ENCODE data around the gene CNOT4.
"Not testable (repeated sequence)": the region's sequence is repeated elsewhere in the genome, so short reads cannot be mapped to it uniquely, and the experiment has no call there.

The CNOT4 gene

DNA sequence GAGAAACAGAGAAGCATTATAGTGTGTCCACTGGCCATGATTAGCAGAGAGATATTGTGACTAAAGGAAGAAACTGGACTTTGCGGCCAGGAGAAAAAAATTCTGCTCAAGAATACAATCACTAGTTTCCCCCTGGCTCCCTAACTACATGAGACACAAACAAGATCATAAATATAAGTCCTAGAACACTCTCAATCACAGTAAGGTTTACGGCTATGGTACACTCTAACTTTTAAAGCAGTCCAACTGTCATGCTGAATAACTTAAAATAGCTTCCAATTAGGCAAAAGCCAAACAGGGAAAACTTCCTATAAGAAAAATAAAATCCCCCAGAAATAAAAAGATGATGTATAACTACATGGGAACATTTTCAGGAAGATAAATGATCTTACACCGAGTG lies 144.2 kb downstream of the CNOT4 start:
- DNase-seq (ENCODE audit: low read depth in 3 of 3): no peak

DNA sequence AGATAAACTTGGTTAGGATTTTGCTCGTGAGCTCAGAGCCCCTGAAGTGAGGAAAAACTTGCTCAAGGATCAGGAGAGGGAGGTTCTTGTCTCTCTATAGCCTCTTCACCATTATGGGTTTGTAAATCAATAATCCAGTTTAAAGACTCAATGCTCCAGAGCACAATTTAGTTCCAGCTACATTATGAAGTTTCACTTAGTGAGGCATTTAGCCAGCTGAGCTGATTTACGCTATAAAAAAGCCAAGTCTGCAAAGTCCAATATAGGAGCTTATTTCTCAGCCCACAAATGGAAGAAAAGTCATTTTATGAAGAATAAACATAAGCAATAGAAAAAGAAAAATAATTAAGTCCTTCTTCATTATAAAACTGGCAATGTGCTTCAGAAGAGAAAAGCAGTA lies 145.7 kb downstream of the CNOT4 start:
- no peak for DNase-seq (ENCODE audit: low read depth in 3 of 3)

GRCh38 chr7:135362871-135363270 lies 147.0 kb downstream of the CNOT4 start:
- no peak for DNase-seq (ENCODE audit: low read depth in 3 of 3)

- DNase-seq (ENCODE audit: low read depth in 3 of 3): no peak
Observed at GRCh38 chr7:135361788-135362187, 148.1 kb downstream of the CNOT4 start.

- no peak for DNase-seq (ENCODE audit: low read depth in 3 of 3)
Observed at GRCh38 chr7:135359615-135360014, 150.3 kb downstream of the CNOT4 start.

GRCh38 chr7:135355377-135356048 lies 154.4 kb downstream of the CNOT4 start:
- no peak for DNase-seq (ENCODE audit: low read depth in 3 of 3)

DNA sequence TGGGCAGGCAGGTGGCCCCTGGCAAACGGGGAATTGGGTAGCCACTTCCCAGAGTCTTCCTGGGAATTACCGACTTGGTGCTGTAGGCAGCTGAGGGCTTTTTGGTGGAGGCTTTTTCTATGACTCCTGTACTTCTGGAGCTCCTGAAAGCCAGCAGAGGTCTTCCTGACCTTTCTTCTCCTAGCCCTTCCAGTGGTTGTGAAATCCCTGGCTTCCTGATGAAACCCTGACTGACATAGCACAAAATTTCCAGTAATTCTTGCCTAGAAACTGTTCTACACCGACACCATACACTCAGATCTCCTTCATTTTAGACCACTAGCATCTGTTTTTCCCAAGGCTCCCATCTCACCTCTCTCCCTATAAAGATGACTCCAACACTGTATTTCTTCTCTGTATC lies 156.1 kb downstream of the CNOT4 start:
- DNase-seq (ENCODE audit: low read depth in 3 of 3): no peak

GRCh38 chr7:135352285-135352684 lies 157.6 kb downstream of the CNOT4 start:
- no peak for DNase-seq (ENCODE audit: low read depth in 3 of 3)

DNA sequence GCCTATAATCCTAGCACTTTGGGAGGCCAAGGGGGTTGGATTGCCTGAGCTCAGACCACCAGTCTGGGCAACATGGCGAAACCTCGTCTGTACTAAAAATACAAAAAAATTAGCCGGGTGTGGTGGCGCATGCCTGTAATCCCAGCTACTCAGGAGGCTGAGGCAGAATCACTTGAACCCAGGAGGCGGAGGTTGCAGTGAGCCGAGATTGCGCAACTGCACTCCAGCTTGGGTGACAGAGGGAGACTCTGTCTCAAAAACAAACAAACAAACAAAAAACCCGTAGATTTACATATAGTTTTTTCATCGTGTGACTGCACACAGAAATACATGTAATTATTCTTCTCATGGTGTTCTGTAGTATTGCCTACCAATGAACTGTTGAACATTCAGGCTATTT lies 158.8 kb downstream of the CNOT4 start:
- DNase-seq (ENCODE audit: low read depth in 3 of 3): not testable (repeated sequence)

GRCh38 chr7:135349746-135350145 lies 160.2 kb downstream of the CNOT4 start:
- DNase-seq (ENCODE audit: low read depth in 3 of 3): no peak

DNA sequence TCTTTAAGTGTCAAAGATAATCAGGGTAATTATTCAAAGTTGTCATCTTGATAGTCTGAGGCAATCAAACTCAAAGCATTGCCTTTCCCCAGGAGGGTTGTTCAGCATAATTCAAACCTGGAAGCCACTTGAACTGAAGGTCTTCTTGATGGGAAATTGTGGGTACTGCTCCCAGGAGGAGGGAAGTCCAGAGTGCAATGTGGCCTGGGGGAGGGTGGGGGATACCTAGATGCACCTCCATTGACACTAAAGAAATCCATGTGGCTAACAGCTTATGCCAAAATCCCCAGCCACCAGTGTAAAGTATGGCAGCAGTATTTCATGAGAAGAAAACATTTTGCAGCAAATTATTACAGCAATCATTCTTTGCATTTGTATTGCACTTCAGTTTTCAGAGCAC lies 161.4 kb downstream of the CNOT4 start:
- DNase-seq (ENCODE audit: low read depth in 3 of 3): no peak

DNA sequence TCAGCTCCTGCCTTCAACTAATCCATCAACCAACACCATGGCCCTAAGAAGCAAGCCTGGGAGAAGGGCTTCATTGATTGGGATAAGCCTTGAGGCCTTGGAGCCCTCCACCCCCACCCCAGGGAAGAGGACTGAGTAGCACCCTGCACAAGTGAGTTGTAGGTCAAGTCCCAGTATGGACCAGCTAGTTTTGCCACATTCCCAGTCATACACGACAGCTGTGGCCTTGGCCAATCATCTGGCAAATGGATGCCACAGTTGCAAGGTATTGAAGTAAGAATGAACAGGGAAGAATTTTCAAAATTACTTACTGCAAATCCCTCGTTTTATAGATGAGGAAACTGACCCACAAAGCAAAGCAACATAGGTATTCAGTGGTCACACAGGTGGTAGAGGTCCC lies 166.5 kb downstream of the CNOT4 start:
- DNase-seq (ENCODE audit: low read depth in 3 of 3): no peak

DNA sequence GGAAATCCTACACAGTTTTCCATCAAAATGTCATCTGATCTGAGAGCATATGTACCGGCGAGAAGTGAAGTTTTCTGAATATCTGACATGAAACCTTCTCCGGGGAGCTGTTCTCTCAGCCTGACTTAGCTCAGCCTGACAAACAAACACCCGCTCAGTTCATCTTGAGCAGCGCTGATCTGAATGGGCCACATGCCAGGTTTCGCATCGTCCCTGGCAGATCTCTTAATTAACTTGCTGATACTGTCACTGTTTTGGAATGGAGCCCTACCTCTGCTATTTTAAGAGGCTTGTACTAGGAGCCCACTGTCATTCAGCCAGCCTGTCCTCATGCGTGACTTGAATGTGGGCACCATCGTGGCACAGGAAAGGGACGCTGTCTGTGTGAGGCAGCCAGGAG lies 167.0 kb downstream of the CNOT4 start:
- no peak for DNase-seq (ENCODE audit: low read depth in 3 of 3)

- DNase-seq (ENCODE audit: low read depth in 3 of 3): no peak
Observed at GRCh38 chr7:135341049-135341448, 168.9 kb downstream of the CNOT4 start.

DNA sequence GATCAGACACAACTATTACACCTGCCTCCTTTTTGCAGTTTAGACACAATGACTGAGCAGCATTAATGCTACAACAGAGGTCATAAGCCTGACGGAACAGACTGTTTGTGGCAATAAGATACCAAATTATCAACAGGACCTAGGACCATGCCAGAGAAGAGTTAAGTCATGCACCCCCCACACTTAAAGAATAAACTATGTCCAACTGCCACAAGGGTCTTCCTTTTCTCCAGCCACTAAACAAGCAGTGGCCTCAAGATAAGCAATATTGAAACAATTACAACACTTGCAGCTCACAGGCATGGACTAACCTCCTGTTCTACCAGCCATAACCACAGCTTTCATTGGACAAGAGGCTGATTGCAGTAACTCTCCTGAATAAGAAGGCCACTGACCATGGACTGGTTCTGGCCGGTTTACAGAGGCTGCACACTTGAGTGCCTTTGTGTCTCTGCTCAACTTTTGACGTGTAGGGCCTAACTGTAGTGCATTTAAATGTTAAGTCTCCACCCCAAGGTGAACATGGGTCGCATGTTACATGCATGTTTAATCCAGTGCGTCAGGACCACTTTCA lies 171.8 kb downstream of the CNOT4 start:
- no peak for DNase-seq (ENCODE audit: low read depth in 3 of 3)

GRCh38 chr7:135337506-135337905 lies 172.4 kb downstream of the CNOT4 start:
- no peak for DNase-seq (ENCODE audit: low read depth in 3 of 3)

GRCh38 chr7:135335628-135336139 lies 174.2 kb downstream of the CNOT4 start:
- DNase-seq (ENCODE audit: low read depth in 3 of 3): no peak

DNA sequence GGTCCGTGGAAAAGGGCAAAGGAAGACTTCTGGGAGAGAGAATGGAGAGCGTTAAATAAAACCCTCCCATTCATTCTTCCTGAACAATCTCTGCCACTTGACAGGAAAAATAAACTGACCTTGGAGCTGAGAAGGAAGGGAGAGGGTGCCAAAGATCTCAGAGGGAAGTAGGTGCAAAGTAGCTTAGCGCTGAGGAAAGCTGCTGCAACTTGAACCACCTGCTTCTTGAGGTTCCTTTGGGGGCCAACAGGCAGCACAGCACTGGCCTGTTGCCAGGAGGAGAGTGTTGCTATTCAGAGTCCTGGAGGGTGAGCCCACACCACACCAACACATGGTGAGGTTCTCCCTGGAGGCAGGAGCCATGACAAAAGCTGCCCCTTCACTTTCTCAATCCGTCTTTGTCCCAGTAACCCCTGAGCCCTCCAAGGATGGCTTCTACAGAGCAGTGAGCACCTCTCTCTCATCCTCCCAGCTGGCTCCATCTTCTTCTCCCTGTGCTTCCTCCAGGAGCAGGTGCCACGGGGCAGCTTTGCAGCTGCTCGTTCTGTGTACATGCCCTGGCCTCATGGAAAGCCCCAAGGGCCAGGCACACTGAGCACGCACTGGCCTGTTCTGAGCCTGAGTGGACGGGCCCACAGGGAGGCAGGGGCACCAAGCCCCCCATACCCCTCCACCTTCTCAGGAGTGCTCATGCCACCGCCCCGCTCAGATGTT lies 174.9 kb downstream of the CNOT4 start:
- no peak for DNase-seq (ENCODE audit: low read depth in 3 of 3)

GRCh38 chr7:135333946-135334345 lies 176.0 kb downstream of the CNOT4 start:
- no peak for DNase-seq (ENCODE audit: low read depth in 3 of 3)

DNA sequence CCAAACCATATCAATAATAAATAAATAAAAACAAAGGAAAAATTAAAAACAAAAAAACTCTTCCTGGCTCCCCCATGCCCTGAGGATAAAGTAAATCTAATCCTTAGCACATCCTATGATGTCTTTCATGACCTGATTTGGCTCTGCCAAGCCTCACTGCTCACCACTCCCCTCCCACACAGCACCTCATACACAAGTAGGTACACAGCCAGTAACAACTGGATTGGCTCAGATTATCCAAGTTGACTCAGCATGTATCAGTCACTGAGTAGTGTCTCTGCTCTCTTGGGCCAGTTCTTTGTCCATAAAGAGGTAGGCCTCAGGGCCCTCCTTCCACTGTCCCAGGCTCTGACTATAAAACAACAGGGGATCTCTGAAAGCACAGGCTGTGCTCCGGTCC lies 176.7 kb downstream of the CNOT4 start:
- DNase-seq (ENCODE audit: low read depth in 3 of 3): no peak

DNA sequence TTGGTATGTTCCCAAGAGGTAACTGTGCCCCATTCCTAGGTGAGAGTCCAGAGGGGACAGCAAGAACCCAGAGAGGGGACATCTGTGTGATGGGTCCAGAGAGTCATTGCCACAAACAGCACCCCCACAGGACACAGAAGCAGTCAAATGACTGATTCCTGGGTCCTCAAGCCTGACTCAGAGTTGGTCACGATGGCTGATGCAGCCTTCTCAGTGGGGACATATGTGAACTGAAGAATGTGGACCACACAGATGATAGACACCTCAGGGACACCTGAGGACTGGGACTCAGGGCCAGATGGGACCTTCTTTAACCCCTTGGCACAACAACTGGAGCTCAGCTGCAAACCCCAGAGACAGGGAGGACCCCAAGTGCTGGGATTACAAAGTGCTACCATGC lies 179.8 kb downstream of the CNOT4 start:
- DNase-seq (ENCODE audit: low read depth in 3 of 3): no peak

DNA sequence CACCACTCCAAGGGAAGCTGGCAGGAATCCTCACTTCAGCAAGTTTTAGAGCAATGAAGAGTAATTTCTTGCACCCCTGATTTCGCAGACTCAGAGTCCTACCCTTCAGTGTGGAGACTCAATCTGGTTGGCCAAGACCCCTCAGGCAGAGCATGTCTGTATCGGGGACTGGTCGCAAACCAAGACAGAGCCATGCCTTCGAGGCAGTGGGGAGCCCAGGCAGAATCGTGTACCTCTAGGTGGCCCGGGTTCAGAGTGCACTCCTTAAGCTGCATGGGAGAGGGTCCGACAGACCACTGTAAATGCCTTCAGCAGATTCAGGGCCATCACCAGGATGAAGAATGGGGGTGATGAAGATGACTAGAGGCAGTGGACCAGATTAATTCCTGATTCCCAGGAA lies 181.4 kb downstream of the CNOT4 start:
- DNase-seq (ENCODE audit: low read depth in 3 of 3): no peak

DNA sequence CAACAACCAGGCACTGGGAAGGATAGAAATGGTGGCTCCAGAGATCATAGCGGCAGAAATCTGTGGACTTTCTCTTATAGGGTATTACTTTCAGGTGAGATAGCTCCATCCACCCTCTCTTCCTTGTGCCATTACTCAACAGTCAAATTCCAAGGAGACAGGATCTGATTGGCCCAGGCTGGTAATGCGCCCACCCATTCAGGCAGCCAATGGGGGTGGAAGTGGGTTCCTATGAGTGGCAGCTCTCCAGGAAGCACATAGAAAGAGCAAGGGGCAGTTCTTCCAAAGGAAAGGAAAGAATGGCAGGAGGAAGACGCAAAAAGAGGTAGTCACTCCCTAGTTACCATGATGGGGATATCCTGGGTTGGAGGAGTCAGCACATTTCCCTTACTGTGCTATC lies 181.8 kb downstream of the CNOT4 start:
- DNase-seq (ENCODE audit: low read depth in 3 of 3): no peak

Data from stimulated activated CD4-positive, alpha-beta T cell treated with anti-CD3 and anti-CD28 coated beads, TNF-alpha, amount 100 ng/mL, for 4 hours (primary cell).